Stimulated activated CD8-positive, alpha-beta memory T cell treated with anti-CD3 and anti-CD28 coated beads, Interleukin-15, amount 100 ng/mL, for 24 hours (primary cell): Measurements from ENCODE around the gene ZGPAT.

Source experiments
- DNase-seq: peaks from one replicate; pipeline ENCODE4 v3.0.0-alpha.2; 2020; ENCODE audit warnings: low read depth

The ZGPAT gene

DNA sequence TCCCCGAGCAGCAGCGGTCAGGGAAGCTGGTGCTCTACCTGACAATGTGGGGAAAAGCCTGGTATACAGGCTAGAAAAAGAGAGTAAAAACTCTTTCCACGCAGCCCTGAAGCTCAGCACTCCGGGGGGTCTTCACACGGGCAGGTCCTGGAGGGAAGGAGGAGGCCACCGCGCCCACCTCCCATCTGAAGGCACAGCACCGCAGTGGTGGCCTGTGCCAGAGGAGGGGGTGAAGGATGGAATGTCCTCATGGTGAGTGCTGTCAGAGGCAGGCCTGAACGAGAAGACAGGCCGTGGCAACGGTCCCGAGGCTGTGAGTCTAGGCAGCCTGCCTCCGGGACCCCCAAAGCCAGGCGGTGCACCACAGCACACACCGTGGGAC lies 37.6 kb downstream of the ZGPAT start:
- no peak for DNase-seq

DNA sequence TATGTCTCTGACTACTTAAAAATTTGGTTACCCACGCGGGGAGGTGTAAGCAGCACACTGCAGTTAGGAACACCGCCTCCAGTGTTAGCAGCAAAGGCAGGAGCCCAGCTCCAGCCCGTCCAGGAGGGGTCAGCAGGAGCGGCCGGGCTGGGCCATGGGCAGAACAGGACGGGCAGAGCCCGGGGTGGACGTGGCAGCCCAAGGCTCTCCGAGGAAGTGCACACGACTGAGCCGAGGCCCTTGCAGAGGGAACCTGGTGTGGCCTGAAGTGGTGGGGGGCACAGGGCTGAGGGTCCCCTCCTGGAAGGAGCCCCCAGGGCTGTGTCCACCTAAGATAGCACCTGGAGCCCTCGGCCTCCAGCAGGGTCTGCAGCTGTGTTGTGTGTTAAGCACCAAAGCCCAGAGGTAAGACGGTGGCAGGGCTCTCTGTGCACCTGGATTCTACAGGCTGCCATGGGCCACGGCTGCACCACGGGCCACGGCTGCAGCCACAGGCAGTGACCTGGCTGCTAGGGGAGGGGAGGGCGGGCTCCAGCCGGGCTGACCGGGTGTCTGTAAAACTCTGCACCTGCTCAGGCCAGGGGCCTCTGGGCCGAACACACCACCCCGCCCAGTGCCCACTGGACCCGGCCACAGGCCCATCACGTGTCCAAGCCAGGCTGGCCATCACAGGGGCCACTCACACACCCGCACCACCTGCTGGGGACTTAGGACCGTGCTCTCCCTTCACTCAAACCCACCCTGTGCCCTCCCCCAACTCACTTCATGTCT lies 38.3 kb downstream of the ZGPAT start:
- DNase-seq, result no peak

DNA sequence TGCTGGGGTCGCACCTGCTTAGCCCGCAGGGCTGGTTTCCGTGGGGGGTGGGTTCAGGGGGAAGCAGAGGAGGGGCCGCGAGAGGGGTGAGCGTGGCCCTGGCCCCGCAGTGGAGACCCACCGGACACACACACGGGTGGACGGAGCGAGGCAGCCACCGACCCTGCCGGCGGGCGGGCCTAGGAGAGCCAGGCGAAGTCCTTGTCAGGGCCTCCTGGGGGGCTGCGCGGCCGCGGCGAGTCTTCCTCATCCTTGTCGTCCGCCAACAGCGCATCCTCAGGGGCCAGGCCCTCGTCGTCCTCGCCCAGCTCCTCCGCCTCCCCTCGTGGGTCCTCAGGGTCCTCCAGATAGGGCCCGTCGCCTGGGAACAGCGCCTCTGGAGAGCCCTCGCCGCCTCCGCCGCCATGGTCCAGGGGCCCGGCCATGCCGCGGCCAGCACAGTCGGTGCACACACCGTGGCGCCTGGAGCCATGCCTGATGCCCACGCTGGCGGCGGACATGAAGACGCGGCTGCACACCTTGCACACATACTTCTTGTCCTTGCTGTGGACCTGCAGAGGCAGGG lies 39.0 kb downstream of the ZGPAT start:
- DNase-seq, result no peak

DNA sequence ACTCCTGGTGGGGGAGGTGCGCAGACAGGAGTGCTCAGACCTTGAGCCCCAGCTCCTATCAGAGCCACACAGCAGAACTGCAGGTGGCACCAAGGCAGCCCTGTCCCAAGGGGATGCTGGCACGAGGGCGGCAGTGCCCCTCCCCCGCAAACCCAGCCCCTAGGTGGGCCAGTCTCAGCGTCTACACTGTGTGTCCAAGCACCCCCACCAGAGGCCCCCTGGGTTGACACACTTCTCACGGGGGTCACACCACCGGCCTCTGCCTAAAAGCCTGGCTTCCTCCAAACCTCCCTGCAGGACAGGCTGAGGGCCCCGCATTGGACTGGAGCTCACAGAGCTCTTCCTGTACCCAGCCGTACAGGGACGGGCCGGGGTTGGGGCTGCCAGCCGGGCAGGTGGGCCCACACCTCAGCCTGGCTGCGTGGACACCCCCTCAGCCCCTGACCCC lies 39.8 kb downstream of the ZGPAT start:
- DNase-seq, result no peak

DNA sequence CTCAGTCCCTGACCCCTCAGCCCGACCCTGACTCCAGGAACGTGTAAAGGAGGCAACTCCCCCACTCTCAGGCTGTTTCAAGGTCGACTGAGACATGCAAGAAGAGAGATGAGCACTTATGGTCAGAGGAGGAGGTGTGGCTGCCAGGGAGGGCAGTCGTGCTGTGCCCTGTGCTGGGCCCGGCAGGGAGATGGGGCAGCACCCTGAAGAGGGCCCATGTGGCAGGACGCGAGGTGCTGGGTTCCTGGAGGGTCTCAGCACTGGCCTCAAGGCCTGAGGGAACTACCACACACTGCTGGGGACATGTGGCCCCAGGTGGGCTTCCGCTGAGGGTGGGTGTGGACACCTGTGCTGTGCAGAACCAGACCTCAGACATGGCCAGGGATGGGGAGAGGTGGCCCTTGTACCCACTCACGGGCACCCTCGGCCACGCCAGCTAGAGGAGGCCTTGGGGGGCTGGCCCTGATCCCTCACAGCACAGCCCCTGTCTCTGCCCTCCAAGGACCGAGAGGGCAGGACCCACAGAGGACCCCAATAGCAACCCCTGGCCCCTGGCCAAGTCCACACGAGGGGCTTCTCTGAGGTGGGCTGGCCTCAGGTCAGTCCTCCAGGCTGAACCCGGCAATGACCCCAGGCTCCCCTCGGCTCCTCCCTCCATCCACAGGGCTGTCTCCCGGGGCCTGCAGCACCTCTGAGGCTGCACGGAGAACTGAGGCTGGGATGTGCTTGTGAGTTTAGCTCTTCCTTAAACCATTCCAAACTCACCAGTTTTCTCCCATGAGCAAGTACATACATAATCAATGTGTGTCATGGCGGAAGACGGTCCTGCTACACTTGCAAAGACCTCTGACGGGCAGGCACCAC lies 40.5 kb downstream of the ZGPAT start:
- DNase-seq, result no peak

DNA sequence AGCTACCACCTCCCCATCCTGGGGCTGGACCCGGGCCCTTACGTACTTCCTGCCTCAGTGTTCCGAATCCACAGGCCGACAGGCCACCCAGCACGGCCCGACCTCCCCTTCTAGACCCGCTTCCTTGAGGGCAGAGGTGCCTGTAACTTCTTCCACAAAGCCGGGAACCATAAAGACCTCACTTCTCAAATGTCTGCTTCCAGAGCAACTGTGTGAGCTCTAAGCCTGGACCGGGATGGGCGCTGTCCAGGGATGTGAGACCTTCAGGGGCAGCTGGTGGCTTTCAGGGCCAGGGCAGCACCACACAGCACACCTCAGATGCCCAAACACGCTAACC lies 41.1 kb downstream of the ZGPAT start:
- no peak for DNase-seq

DNA sequence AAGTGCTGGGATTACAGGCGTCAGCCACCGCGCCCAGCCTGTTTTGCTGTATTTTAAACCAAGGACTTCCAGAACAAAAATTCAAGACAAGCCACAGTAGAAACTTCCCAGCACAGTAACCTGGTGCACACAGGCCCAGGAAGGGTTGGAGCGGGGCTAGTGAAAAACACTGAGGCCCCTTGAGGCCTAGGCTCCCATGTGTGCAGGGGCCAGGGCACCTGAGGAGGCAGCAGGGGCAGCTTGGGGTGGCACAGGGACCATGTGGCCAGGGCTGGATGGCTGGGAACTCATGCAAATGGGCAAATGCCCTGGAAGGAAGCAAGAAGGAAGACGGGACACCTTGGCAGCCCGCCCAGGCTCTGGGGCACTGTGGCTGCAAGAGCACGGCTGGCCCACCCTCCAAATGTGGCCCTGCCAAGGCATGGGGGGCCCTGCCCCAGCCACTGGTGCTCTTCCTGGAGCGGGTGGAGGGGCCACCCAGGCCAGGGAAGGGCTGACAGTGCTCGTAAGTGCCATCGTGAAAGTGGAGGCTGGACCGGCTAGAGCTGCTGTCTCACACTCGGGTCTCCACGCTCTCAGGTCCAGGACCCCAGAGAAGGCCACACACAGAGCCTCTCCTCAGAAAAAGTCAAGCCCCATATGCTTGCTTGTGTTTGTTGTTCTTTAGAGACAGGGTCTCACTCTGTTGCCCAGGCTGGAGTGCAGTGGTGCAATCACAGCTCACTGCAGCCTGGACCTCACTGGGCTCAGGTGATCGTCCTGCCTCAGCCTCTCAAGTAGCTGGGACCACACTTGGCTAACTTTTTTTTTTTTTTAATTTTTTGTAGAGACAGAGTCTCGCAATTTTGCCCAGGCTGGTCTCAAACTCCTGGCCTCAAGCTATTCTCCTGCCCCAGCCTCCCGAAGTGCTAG lies 42.0 kb downstream of the ZGPAT start:
- DNase-seq, result no peak

DNA sequence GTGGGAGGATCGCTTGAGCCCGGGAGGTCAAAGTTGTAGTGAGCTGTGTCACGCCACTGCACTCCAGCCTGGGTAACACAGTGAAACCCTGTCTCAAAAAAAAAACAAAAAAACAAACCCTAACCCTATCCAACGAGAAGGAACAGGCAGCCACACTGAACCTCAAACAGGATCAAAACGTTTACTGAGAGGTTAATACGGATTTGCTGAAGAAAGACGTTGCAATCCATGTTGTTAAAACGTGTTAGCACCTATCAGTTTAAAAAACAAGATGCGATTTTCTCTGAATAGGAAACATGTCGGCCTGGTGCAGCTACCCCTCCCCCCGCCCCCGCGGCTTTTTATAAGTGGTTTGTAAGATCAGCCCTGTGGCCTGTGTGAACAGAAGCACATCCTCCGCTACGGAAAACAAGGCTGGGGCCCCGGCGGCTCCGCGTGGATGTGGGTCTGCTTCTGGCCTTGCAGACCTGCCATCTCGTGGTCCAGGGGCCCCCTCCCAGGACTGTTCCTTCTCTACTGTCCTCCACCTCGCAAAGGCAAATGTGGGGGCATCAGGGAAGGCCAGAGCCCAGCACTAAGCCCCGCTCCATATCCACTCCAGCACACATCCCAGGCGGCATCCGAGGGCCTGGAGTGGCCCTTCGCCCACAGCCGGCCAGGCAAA lies 43.1 kb downstream of the ZGPAT start:
- no peak for DNase-seq

DNA sequence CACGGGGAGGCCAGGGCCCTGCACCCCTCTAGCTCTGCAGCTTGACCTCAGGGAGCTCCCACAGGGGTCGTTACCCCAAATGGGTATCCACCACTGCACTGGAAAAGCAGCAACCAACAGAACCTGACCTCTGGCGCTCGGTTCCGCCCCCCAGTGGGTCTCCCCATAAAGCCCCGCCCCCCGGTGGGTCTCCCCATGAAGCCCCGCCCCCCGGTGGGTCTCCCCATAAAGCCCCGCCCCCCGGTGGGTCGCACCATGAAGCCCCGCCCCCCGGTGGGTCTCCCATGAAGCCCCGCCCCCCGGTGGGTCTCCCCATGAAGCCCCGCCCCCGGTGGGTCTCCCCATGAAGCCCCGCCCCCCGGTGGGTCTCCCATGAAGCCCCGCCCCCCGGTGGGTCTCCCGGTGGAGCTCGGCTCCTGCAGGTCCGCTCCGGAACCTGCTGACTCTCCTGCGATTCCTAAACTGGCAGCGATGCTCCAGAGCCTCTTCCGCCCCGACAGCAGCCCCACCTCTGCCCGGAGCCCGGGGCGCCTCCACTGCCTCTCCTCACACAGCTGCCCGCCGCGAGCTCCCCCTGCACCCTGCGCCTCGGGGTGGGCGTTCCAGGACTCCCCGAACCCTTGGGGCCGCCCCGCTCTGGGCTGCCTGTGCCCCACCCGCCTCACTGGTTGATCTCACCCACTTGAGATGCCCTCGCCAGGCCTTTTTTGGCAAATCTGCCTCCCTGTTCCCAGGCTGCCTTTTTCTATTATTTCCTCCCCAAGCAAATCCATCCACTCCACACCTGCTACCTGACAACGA lies 43.8 kb downstream of the ZGPAT start:
- no peak for DNase-seq

DNA sequence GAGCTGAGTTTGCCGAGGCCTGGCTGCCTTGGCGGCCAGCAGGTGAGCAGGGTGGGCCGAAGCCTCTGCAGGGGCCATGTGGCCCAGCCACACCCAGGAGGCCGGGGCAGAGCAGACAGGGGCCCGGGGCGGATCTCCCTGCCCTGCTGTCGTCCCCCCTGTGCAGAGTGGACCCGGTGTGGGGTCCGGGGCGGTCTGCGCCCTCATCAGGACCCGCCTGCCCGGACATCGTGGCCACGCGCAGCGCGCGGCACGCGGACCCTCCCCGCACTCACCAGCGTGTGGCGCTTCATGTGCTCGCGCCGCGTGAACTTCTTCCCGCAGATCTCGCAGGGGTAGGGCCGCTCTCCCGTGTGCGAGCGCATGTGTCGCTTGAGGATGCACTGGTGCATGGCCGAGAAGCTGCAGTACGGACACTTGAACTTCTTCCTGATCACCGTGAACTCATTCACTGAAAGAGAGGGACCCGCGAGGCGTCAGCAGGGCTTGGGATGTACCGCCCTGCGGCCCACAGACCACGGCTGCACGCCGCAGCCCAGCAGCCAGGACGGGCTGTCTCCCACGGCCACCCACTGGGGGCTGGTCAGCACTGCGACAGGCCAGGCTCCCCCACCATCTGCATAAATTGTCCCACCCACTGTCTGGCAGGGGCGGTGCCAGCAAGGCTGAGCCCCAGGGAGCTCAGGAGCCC lies 44.7 kb downstream of the ZGPAT start:
- DNase-seq, result no peak

DNA sequence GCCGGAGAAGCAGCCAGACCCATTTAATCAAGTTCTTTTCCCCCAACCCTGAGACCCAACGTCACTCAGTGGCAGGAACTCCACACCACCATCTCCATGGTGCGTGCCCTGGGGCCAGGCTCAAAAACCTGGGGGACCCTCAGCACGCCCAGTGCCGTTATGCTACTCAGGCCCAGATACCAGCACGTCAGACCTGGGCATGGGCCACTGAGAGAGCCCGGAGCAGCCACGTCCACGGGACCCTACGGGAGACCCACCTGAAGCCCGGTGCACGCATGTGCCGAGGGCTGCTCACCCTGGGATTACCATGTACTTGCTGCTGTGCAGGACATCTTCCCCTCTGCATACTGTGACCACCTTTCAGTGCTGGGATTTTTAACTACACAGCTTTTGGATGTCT lies 45.5 kb downstream of the ZGPAT start:
- DNase-seq, result no peak

DNA sequence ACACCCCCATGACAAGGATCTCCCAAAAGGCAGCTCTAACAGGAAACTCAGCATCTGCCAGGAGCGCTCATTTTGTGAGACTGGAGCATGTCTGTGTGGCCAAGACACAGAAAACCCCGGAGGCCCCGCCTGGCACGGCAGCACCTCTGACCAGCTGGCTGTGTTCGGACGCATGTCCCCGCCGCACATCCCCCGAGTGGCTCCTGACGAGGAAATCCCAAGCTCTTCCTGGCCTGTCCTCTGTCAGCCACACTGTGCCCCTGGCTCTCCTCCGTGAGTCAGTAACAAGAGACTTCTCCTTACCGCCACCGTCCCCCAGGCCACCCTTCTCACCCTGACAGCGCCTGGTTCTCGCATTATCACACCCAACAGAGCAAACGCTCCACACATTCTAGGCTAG lies 46.2 kb downstream of the ZGPAT start:
- DNase-seq, result no peak

DNA sequence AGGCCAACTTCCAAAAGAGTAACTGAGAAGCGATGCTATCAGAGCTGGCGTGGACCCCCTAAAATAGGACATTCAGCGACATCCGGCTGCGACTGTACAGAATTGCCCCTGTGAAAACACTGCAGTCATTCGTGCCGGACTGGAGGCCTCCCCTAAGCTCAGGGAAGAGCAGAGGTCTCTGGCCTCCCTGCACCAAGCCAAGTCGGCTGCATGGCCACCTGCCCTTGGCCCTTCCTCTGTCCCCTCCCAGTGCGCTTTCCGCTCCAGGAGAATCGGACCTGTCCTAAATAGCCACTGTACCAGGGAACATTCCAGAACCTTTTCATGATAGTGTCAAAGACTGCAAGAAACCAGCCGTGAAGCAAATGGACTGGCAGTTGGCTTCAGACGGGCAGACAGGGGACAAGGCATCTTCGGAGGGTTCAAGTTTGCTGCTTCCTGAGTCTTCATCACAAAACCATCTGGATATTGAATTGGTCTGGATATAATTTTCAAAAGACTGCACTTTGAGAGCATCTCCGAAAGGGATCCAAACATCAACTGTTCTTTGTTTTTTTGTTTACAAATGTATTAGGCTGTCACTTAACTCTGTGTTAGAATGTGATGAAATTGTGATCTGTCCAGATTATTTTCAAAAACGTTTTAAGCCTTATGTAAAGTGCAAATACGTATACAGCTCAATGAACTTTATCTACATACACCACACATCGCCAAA lies 48.3 kb downstream of the ZGPAT start:
- no peak for DNase-seq

DNA sequence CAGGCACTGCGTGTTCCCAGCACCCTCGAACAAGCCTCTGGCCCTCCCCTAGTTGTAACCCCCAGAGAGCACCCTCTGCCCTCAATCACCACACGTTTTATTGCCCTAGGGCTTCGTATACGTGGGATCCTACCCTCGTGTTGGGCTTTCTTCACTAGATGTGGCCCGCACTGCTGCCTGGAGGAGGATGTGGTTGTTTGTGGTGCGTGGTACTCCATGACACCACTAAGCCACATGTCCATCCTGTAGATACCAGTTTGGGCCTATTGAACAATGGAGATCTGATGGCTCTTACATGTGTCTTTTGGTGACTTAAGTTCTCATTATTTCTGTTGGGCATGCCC lies 48.8 kb downstream of the ZGPAT start:
- DNase-seq, result no peak

DNA sequence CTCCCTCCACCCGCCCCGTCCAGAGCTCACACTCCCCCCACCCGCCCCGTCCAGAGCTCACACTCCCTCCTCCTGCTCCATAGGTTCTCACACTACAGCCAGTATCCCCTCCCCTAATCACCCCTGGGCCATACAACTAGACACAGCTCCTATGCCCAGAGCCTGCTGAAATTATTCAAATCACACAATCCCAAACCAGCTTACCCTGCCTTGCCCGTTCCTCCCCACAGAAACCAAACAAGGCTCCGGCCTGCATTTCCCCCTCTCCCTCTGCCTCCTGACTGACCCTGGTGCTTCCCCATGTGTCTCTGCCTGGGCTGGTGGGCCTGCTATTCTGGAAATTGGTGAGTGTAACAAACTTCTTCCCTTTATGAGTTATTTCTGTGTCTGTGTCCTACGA lies 50.3 kb downstream of the ZGPAT start:
- DNase-seq, result no peak

DNA sequence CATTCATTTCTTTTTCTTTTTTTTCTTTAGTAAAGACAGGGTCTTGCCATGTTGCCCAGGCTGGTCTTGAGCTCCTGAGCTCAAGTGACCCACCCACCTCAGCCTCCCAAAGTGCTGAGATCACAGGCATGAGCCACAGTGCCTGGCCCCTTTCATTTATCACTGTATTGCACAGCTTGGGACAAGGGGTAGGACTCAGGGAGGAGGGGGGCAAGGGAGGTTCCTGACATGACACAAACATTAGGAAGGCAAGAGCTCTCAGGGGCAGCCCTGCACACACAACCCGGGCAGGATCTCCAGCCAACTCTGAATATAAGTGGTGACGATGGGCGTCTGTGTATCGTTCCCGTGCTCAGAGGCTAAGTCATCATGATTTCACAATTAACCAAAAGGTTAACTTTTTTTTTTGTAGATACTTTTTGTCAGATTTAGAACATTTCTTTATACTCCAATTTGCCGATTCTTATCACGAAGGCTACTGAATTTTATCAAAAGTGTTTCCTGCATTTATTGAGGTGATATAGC lies 51.6 kb downstream of the ZGPAT start:
- DNase-seq, result no peak

DNA sequence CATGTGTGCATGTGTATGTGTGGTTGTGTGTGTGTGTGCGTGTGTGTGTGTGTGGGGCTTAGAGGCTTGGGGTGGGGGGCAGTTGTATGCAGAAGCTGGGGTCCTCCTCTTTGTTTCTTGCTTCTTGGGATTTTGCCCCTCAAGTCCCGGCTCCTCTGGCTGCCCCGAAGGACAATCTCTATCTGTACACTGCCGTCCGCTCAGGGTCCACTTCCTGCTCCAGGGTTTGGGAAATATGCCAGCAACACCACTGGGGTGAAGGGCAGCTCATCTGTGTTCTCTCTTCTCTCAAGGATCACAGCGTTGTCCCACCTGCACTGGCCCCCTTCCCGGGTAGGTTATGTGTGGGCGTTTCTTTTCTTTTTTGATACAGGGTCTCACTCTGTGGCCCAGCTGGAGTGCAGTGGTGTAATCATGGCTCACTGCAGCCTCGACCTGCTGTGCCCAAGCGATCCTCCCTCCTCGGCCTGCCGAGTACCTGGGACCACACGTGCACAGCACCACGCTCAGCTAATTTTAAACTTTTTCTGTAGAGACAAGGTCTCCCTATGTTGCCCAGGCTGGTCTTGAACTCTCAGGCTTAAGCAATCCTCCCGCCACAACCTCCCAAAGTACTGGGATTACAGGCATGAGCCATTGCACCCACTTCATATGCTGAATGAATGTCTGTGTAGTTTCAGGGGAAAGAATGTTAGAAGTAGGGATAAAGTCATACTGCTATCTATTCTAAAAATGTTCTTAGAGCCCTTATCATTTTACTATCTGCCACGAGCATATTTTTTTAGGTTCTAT lies 57.4 kb downstream of the ZGPAT start:
- DNase-seq, result no peak

DNA sequence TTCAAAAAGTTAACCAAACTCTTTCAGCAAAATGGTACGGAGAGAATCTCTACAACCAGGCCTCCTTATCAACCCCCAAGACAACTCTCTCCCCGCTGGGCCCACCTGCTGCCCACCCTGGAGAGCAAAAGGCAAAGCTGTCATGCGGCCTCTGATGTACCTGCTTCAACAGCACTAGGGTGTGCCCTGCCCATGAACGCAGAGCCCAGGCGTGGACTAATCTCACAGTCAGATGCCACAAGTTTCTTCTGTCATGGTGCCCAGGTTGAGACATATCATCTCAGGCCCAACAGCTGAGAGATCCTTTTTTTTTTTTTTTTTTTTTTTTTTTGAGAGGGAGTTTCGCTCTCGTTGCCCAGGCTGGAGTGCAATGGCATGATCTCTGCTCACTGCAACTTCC lies 58.1 kb downstream of the ZGPAT start:
- DNase-seq, result no peak
